ENCODE results near the gene MYO18B. TPM values are rescaled to one million over a fixed set of nuclear protein-coding genes. Genes with fewer than 3 reads are reported as not detected.

The MYO18B gene
- total and polyA plus RNA-seq, 2 of the 4 experiments (the other 2 are of a cell fraction) = under 0.01 TPM; not detected in 1

DNA sequence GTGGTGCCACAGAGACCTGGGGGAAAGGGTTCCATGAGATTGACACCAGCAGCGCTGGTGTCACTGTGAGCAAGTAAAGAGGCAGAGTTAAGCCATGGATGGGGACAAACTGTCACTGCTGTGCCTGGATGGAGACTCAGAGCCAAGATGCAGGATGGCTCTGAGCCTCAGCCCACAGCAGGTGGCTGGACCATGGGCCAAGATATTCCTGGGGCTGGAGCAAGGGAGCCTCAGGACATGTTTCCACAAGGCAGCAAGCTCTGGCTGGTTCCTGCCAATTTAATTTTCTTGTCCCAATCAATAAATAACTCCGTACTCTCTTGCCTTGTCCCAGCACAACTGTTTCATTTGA is 23.0 kb downstream of the MYO18B start:
- Histone ChIP-seq H3K27ac (ENCODE audit: insufficient read depth, low read length) (no peak overlapping the region), H3K4ac (ENCODE audit: low read depth, low read length) (no peak overlapping the region), H2BK5ac (ENCODE audit: low read depth, low read length, poor library complexity, severe bottlenecking) (no peak overlapping the region), H3K9me1 (ENCODE audit: insufficient read depth, low read length) (0 out of 2 replicates have a peak, but pooled peaks cover 5% of the 10 kb centered on the region), H3K27me3 (ENCODE audit: control insufficient read depth, insufficient read depth, low read length) (peaks cover 2% of the 10 kb centered on the region; the same call in 1 of the 2 replicates), H2AK5ac (ENCODE audit: low read depth, low read length) (no peak overlapping the region), H2AFZ (replicated peaks; ENCODE audit: low read length, poor library complexity) (no peak overlapping the region), H3K4me1 (ENCODE audit: control insufficient read depth, insufficient read depth, low read length) (no peaks in the 10 kb centered on the region), H4K8ac (ENCODE audit: low read depth in 2 of 2, low read length in 2 of 2) (no peak overlapping the region), H3K4me3 (ENCODE audit: insufficient read depth, low read depth, low read length) (no peak overlapping the region), H2BK120ac (ENCODE audit: low read depth, low read length) (no peak overlapping the region), H4K5ac (ENCODE audit: low read depth, low read length) (no peak overlapping the region), H3K18ac (ENCODE audit: low read depth, low read length) (no peak overlapping the region), H2BK15ac (ENCODE audit: low read depth, low read length) (no peak overlapping the region), H2BK20ac (ENCODE audit: low read depth, low read length) (no peak overlapping the region), H3K36me3 (ENCODE audit: control insufficient read depth, insufficient read depth, low read length) (no peaks in the 10 kb centered on the region), H3K23ac (ENCODE audit: low read depth, low read length) (no peak overlapping the region), H3K9me3 (ENCODE audit: control insufficient read depth, insufficient read depth, low read length) (peaks cover 12% of the 10 kb centered on the region), H3K14ac (replicated peaks; ENCODE audit: low read depth, low read length) (no peak overlapping the region), H4K20me1 (ENCODE audit: insufficient read depth, low read length) (no peaks in the 10 kb centered on the region), H2AK9ac (replicated peaks; ENCODE audit: low read depth, low read length, poor library complexity) (no peak overlapping the region), H3K4me2 (ENCODE audit: low read depth, low read length) (no peak overlapping the region), H3K56ac (ENCODE audit: extremely low read depth, insufficient read depth, low read length) (no peak overlapping the region), H3K9ac (ENCODE audit: low read depth, low read length) (no peak overlapping the region), H4K91ac (ENCODE audit: insufficient read depth, low read depth, low read length) (no peak overlapping the region), H3K79me1 (ENCODE audit: low read depth in 1 of 2, low read length in 2 of 2) (no peaks in the 10 kb centered on the region)
- intact Hi-C loops (cut with micrococcal nuclease) (no loop called here), in situ Hi-C loops (cut with MboI; ENCODE audit: low sequenced_read_pairs) (no loop called here), dilution Hi-C loops (cut with HindIII; ENCODE audit: low sequenced_read_pairs, unreplicated experiment) (no loop called here)
- TF ChIP-seq CHD1 (IDR thresholded peaks at IDR 0.05; ENCODE audit: low read depth, low read length) = no peak
- ChIA-PET CTCF (no interaction called here), POLR2A (ENCODE audit: unreplicated experiment) (no interaction called here)
- no peak for ATAC-seq (ENCODE audit: low read depth)
- WGBS, 2 experiments (ENCODE audit: extremely low coverage in 2 of 2, insufficient read length in 1 of 2) = 83% methylated on average over 1 of the region's 2 CpGs; no CpG with 5 or more reads in 1 of the 2 experiments
- no TSS peak for BruUV-seq (replicated peaks)
- no peak for DNase-seq
